Thyroid gland (tissue), 4 donors: ENCODE results near the gene OBSCN. TPM values are rescaled to one million over a fixed set of nuclear protein-coding genes. Genes with fewer than 3 reads are reported as not detected.
"Not testable (repeated sequence)": the region's sequence is repeated elsewhere in the genome, so short reads cannot be mapped to it uniquely, and the experiment has no call there.

Experiments used
- DNase-seq, 2 donors: peaks; one replicate each; pipeline ENCODE4 v3.0.0-alpha.2; 2019
- H3K27ac ChIP-seq, 3 donors: fragments of 200-600 bp; sonication (generic); 1 replicate in 2 of 3; 2 replicates in 1 of 3; pipeline ENCODE4 v1.5.1; 2016 to 2019; ENCODE audit warnings: mild to moderate bottlenecking in 1 of 3, moderate library complexity in 1 of 3
- H3K27me3 ChIP-seq: fragments of 200-600 bp; sonication (generic); one replicate; pipeline ENCODE4 v1.5.1; 2019
- H3K36me3 ChIP-seq, 2 donors: fragments of 200-600 bp; sonication (generic); one replicate each; pipeline ENCODE4 v1.5.1; 2016 to 2019
- H3K4me1 ChIP-seq, 2 donors: fragments of 200-600 bp; sonication (generic); one replicate each; pipeline ENCODE4 v1.5.1; 2017 to 2019
- H3K4me3 ChIP-seq, 3 donors: fragments of 200-600 bp; sonication (generic); replicated peaks in 1 of 3; 1 replicate in 2 of 3; 2 replicates in 1 of 3; pipeline ENCODE4 v1.5.1; 2016; ENCODE audit warnings: mild to moderate bottlenecking in 1 of 3
- H3K9me3 ChIP-seq: fragments of 200-600 bp; sonication (generic); one replicate; pipeline ENCODE4 v1.5.1; 2017
- POLR2A ChIP-seq, 2 donors: fragments of 450-650 bp; IDR thresholded peaks; one replicate each; pipeline ENCODE4 v1.6.1; 2017; ENCODE audit warnings: antibody characterized with exemption in 2 of 2, mild to moderate bottlenecking in 2 of 2, moderate library complexity in 1 of 2
- WGBS, 2 donors: methylation state at CpG; one replicate each; pipeline ENCODE4 v1.1.5; 2017; 5-methylcytosine and 5-hydroxymethylcytosine counted together
- intact Hi-C: fragments of 100-400 bp; cut with DNase I; formaldehyde crosslinking; loops from one replicate; pipeline ENCODE4 v1.15.1; 2023
- total RNA-seq, 4 donors: library from RNA; depleted of rRNA; stranded (reverse); fragments of >200 nt; gene quantifications; one replicate each; pipeline ENCODE4 v1.2.3, GENCODE V29; 2016
- TF ChIP-seq, protein P1 (sequence below), 6 experiments: fragments of 200-600 bp in 3 of 6; fragments of 450-650 bp in 3 of 6; sonication (generic) in 3 of 6; IDR thresholded peaks; one replicate each; pipeline ENCODE4 v1.5.1; 2016 to 2019; ENCODE audit warnings: antibody characterized with exemption in 6 of 6, mild to moderate bottlenecking in 2 of 6, inconsistent platforms in 1 of 6, moderate library complexity in 1 of 6

Gene OBSCN
- total RNA-seq, 4 donors from 2014 or later, result 24.0 to 35.1 (median 31.5) TPM

DNA sequence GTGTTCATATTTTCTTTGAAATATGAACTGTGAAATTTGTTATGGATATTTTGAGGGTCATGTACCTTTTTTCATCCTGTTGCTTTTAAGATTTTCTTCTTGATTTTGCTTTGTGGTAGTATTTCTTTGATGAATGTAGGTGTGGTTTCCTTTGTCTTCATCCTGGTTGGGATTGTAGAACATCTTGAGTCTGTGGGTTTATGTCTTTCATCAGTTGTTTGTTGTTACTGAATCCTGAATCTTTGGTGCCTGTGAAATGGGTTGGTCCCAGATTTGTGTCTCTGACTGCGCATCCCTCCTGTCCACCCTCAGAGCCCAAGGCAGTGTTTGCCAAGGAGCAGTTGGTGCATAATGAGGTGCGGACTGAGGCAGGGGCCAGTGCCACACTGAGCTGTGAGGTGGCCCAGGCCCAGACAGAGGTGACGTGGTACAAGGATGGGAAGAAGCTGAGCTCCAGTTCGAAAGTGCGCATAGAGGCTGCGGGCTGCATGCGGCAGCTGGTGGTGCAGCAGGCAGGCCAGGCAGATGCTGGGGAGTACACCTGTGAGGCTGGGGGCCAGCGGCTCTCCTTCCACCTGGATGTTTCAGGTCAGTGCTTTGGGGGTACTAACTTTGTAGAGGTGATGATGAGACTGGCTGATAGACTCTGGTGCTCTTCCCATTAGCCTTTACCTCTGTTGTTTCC, 38.5 kb downstream of the OBSCN start:
- H3K9me3 ChIP-seq, result no peaks in the 10 kb centered on the region
- intact Hi-C loops, result no loop called here
- H3K27ac ChIP-seq, result no peak overlapping the region
- WGBS, 2 donors, result 100% methylated on average over 8 of the region's 8 CpGs
- H3K4me1 ChIP-seq, result no peaks in the 10 kb centered on the region
- H3K4me3 ChIP-seq, result no peak overlapping the region
- H3K36me3 ChIP-seq, result peaks cover 26 to 40% of the 10 kb centered on the region in 2 donors
- TF ChIP-seq POLR2A (IDR thresholded peaks at IDR 0.05), result no peak
- TF ChIP-seq, protein P1, sequence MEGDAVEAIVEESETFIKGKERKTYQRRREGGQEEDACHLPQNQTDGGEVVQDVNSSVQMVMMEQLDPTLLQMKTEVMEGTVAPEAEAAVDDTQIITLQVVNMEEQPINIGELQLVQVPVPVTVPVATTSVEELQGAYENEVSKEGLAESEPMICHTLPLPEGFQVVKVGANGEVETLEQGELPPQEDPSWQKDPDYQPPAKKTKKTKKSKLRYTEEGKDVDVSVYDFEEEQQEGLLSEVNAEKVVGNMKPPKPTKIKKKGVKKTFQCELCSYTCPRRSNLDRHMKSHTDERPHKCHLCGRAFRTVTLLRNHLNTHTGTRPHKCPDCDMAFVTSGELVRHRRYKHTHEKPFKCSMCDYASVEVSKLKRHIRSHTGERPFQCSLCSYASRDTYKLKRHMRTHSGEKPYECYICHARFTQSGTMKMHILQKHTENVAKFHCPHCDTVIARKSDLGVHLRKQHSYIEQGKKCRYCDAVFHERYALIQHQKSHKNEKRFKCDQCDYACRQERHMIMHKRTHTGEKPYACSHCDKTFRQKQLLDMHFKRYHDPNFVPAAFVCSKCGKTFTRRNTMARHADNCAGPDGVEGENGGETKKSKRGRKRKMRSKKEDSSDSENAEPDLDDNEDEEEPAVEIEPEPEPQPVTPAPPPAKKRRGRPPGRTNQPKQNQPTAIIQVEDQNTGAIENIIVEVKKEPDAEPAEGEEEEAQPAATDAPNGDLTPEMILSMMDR (IDR thresholded peaks at IDR 0.05), result no peak
- H3K27me3 ChIP-seq, result no peaks in the 10 kb centered on the region
- no peak for DNase-seq

DNA sequence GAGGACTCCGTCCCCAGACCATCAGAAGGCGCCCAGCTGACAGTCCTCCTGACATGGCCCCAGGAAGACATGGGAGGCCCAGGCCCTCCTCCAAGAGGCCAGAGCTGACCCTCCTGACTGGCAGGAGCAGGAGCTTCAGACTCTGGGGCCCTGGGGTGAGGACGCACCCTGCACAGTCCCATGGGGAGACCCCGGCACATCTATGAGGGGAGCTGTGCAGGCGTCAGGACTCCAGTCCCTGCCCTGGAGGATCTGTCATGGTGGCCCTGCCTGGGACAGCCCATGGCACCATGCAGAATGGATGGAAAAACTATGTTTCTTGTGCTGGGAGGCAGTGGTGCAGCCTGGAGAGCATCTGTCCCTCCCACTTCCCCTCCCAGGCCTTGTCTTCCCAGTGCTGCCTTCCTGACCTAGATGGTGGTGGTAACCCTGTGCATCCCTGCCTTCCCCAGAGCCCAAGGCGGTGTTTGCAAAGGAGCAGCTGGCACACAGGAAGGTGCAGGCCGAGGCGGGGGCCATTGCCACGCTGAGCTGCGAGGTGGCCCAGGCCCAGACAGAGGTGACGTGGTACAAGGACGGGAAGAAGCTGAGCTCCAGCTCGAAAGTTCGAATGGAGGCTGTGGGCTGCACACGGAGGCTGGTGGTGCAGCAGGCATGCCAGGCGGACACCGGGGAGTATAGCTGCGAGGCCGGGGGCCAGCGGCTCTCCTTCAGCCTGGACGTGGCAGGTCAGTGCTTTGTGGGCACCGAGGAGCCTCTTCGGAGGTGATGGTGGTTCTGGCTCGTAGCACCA, 41.9 kb downstream of the OBSCN start:
- no peaks in the 10 kb centered on the region for H3K9me3 ChIP-seq
- WGBS, 2 donors, result 95 to 97% methylated on average over 17 to 20 of the region's 24 CpGs
- H3K36me3 ChIP-seq, result peaks cover 10 to 30% of the 10 kb centered on the region in 2 donors
- no peaks in the 10 kb centered on the region for H3K4me1 ChIP-seq
- intact Hi-C loops, result no loop called here
- H3K27me3 ChIP-seq, result no peaks in the 10 kb centered on the region
- no peak for DNase-seq
- H3K4me3 ChIP-seq, result no peak overlapping the region
- no peak overlapping the region for H3K27ac ChIP-seq
- TF ChIP-seq, protein P1 (IDR thresholded peaks at IDR 0.05), result no peak
- TF ChIP-seq POLR2A (IDR thresholded peaks at IDR 0.05), result no peak

DNA sequence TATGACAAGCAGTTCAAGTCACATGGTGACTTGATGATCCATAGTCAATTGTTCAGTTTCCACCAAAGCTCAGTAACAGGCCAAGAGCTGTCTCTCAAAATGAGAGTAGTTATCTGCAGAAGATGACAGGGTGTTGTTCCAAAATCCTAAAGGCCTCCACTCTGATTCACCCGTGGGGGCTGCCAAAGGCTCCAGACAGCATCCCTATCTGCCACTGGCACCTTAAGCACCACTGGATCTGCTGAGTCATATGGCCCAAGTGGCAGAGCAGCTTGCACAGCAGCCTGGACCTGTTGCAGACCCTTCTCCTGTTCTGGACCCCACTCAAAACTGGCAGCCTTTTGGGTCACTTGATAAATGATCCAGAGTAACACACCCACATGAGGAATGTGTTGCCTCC, 44.6 kb downstream of the OBSCN start:
- H3K4me3 ChIP-seq, H3K4me1 ChIP-seq, DNase-seq, H3K36me3 ChIP-seq, H3K27ac ChIP-seq, intact Hi-C loops, H3K27me3 ChIP-seq, H3K9me3 ChIP-seq: not testable (repeated sequence)
- WGBS, 2 donors, result 100% methylated on average over 1 of the region's 1 CpG

DNA sequence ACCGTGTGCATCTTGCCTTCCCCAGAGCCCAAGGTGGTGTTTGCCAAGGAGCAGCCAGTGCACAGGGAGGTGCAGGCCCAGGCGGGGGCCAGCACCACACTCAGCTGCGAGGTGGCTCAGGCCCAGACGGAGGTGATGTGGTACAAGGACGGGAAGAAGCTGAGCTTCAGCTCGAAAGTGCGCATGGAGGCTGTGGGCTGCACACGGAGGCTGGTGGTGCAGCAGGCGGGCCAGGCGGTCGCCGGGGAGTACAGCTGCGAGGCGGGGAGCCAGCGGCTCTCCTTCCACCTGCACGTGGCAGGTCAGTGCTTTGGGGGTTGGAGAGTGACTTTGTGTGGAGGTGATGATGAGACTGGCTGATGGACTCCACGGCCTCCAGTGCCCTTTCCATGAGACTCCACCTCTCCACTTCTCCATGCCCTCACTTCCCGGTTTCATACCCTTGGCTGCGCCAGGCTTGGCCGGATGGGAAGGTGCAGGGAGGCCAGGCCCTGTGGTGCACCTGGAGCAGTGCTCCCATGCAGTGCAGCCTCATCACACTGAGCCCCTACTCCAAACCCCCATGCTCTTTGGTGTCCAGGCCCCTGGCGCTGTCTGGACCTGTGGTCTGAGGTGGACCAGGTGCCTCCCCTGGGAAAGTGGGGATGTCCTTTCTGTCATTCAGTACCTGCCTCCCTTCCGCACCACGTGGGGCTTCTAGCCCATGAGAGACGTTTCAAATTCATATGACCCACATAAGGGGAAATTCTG, 49.0 kb downstream of the OBSCN start:
- no peaks in the 10 kb centered on the region for H3K27me3 ChIP-seq
- WGBS, 2 donors, result 97 to 99% methylated on average over 16 to 24 of the region's 24 CpGs
- intact Hi-C loops, result no loop called here
- DNase-seq, result no peak
- no peaks in the 10 kb centered on the region for H3K9me3 ChIP-seq
- H3K36me3 ChIP-seq, result no peaks in the 10 kb centered on the region
- TF ChIP-seq POLR2A (IDR thresholded peaks at IDR 0.05), result no peak
- TF ChIP-seq, protein P1 (IDR thresholded peaks at IDR 0.05), result no peak
- no peak overlapping the region for H3K27ac ChIP-seq
- no peak overlapping the region for H3K4me3 ChIP-seq
- H3K4me1 ChIP-seq, result no peaks in the 10 kb centered on the region

DNA sequence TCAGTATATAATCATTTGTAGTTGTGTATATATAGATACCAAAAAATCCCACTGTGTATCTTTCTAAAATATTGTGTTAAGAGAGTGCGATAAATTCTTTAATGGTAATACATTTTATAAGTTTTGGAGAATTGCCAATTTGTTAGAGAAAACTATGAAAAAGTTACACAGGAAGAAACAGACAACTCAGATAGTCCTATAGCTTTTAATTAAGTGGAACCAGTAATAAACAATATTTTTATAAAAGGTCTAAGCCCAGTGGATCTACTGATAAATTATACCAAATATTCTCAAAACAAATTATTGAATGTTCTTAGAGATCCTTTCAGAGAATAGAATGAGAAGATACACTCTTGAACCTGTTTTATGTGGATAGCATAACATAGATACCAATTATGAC, 50.6 kb downstream of the OBSCN start:
- DNase-seq, result no peak
- TF ChIP-seq, protein P1 (IDR thresholded peaks at IDR 0.05), result no peak
- TF ChIP-seq POLR2A (IDR thresholded peaks at IDR 0.05), result no peak
- H3K36me3 ChIP-seq, result no peaks in the 10 kb centered on the region
- H3K27ac ChIP-seq, result no peak overlapping the region
- intact Hi-C loops, result no loop called here
- H3K4me3 ChIP-seq, result no peak overlapping the region
- 96% methylated on average over 1 of the region's 1 CpG for WGBS, 2 donors
- no peaks in the 10 kb centered on the region for H3K9me3 ChIP-seq
- H3K27me3 ChIP-seq, result no peaks in the 10 kb centered on the region
- no peaks in the 10 kb centered on the region for H3K4me1 ChIP-seq
